ENCODE measurements around the gene DNPEP.

- no peak for TF ChIP-seq CTCF (conservative IDR thresholded peaks at IDR 0.05)
- no peak for TF ChIP-seq ZFX (IDR thresholded peaks at IDR 0.05)
Measured at GRCh38 chr2:219344751-219345430, 42.8 kb downstream of the DNPEP start.

Data from C4-2B (cell line).